AG04449 (cell line): ENCODE data around the gene NRG2.

Experiments
- CTCF ChIA-PET: fragments of 350-600 bp; formaldehyde crosslinking; extraction: SDS; loops from one replicate; lab custom pipeline; 2021; ENCODE audit warnings: antibody characterized with exemption; lab: Yijun Ruan, JAX
- POLR2A ChIA-PET: fragments of 400-600, 350-600 bp; formaldehyde crosslinking; extraction: SDS; loops from one replicate; lab custom pipeline; 2020; ENCODE audit warnings: antibody characterized with exemption, inconsistent platforms; lab: Yijun Ruan, JAX
- DNase-seq: peaks from one replicate; pipeline ENCODE4 v3.0.0-alpha.2; 2010; ENCODE audit warnings: low read depth, low spot score
- H3K4me3 ChIP-seq: 2 replicates; pipeline ENCODE4 v1.5.1; 2011; ENCODE audit warnings: low read depth, mild to moderate bottlenecking, control low read depth, low read length
- TF ChIP-seq, protein P1 (sequence below): IDR thresholded peaks from one replicate; pipeline ENCODE4 v1.5.1; 2011; ENCODE audit warnings: mild to moderate bottlenecking, moderate library complexity, low read length, control low read depth, inconsistent platforms; ENCODE audit not compliant: insufficient read depth; ENCODE audit errors: missing control alignments

Gene NRG2

DNA sequence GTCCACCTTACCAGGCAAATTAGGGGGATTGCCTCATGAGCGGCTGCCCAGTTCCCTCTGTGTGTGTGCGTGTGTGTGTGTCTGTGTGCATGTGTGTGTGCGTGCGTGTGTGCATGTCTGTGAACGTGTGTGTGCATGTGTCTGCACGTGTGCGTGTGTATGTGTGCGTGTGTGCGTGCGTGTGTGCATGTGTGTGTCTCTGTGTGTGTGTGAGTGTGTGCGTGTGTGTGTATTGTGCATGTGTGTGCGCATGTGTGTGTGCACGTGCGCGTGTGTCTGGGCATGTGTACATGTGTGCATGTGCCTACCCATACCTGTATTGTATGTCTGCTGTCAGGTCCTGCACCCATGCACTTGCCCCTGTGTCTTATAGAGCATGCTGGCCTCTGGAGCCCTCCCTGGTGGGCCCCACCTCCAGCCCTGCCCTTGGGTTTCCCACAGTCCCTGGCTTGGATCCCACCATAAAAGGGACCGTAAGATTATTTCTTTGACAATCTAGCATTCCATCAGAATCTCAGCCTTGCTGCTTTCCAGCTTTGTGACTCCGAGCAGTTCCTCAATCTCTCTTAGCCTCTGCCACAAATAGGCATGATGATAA, 238.2 kb downstream of the NRG2 start:
- CTCF ChIA-PET: interaction anchor here (1.5 to 9.1 kb wide), 2 partner anchors 16 to 57 kb away, joined by 4 to 60 read pairs; no protein-coding TSS in a partner anchor
- DNase-seq: no peak
- POLR2A ChIA-PET: no interaction called here
- no peak overlapping the region for H3K4me3 ChIP-seq
- TF ChIP-seq, protein P1, sequence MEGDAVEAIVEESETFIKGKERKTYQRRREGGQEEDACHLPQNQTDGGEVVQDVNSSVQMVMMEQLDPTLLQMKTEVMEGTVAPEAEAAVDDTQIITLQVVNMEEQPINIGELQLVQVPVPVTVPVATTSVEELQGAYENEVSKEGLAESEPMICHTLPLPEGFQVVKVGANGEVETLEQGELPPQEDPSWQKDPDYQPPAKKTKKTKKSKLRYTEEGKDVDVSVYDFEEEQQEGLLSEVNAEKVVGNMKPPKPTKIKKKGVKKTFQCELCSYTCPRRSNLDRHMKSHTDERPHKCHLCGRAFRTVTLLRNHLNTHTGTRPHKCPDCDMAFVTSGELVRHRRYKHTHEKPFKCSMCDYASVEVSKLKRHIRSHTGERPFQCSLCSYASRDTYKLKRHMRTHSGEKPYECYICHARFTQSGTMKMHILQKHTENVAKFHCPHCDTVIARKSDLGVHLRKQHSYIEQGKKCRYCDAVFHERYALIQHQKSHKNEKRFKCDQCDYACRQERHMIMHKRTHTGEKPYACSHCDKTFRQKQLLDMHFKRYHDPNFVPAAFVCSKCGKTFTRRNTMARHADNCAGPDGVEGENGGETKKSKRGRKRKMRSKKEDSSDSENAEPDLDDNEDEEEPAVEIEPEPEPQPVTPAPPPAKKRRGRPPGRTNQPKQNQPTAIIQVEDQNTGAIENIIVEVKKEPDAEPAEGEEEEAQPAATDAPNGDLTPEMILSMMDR: no peak

- CTCF ChIA-PET: interaction anchor here (9.1 kb wide), 1 partner anchor 15 kb away, joined by 60 read pairs; no protein-coding TSS in a partner anchor
- no peak overlapping the region for H3K4me3 ChIP-seq
- DNase-seq: no peak
- POLR2A ChIA-PET: no interaction called here
- TF ChIP-seq, protein P1: no peak
These were observed 239.1 kb downstream of the NRG2 start for GRCh38 chr5:139803978-139804377.

GRCh38 chr5:139799359-139799758, 243.7 kb downstream of the NRG2 start:
- no peak for DNase-seq
- TF ChIP-seq, protein P1: no peak
- no peak overlapping the region for H3K4me3 ChIP-seq
- POLR2A ChIA-PET: no interaction called here
- CTCF ChIA-PET: interaction anchor here (0.8 to 5.8 kb wide), 7 partner anchors 12 to 552 kb away, joined by 3 to 62 read pairs (median 5); no protein-coding TSS in a partner anchor

- ChIA-PET CTCF (interaction anchor here (0.9 to 5.8 kb wide), 7 partner anchors 12 to 553 kb away, joined by 3 to 62 read pairs (median 5); no protein-coding TSS in a partner anchor), POLR2A (no interaction called here)
- DNase-seq: no peak
- TF ChIP-seq, protein P1: no peak
- H3K4me3 ChIP-seq: no peak overlapping the region
These were observed 244.2 kb downstream of the NRG2 start for GRCh38 chr5:139798883-139799282.

GRCh38 chr5:139797856-139798510, 245.1 kb downstream of the NRG2 start:
- TF ChIP-seq, protein P1: no peak
- DNase-seq: no peak
- POLR2A ChIA-PET: no interaction called here
- no peak overlapping the region for H3K4me3 ChIP-seq
- CTCF ChIA-PET: interaction anchor here (1.0 to 5.8 kb wide), 9 partner anchors 8 to 554 kb away, joined by 3 to 62 read pairs (median 5); no protein-coding TSS in a partner anchor

GRCh38 chr5:139797335-139797734, 245.8 kb downstream of the NRG2 start:
- no peak overlapping the region for H3K4me3 ChIP-seq
- CTCF ChIA-PET: interaction anchor here (1.0 to 5.8 kb wide), 5 partner anchors 9 to 172 kb away, joined by 3 to 62 read pairs (median 8); no protein-coding TSS in a partner anchor
- POLR2A ChIA-PET: no interaction called here
- no peak for DNase-seq
- TF ChIP-seq, protein P1: no peak
